ENCODE results near the gene MIS12.

GRCh38 chr17:5464717-5465507 lies 21.5 kb upstream of the MIS12 start:
- no peak for TF ChIP-seq CREB5 (CRISPR knock-in tag; IDR thresholded peaks at IDR 0.05; ENCODE audit: low read depth)
- no peak for TF ChIP-seq RARB (CRISPR knock-in tag; IDR thresholded peaks at IDR 0.05)
- TF ChIP-seq ZFP3 (CRISPR knock-in tag; IDR thresholded peaks at IDR 0.05) = no peak
- TF ChIP-seq TCF4 (CRISPR knock-in tag; IDR thresholded peaks at IDR 0.05; ENCODE audit: borderline replicate concordance) = no peak
- TF ChIP-seq ESRRG (CRISPR knock-in tag; IDR thresholded peaks at IDR 0.05) = no peak
- TF ChIP-seq, protein P1, sequence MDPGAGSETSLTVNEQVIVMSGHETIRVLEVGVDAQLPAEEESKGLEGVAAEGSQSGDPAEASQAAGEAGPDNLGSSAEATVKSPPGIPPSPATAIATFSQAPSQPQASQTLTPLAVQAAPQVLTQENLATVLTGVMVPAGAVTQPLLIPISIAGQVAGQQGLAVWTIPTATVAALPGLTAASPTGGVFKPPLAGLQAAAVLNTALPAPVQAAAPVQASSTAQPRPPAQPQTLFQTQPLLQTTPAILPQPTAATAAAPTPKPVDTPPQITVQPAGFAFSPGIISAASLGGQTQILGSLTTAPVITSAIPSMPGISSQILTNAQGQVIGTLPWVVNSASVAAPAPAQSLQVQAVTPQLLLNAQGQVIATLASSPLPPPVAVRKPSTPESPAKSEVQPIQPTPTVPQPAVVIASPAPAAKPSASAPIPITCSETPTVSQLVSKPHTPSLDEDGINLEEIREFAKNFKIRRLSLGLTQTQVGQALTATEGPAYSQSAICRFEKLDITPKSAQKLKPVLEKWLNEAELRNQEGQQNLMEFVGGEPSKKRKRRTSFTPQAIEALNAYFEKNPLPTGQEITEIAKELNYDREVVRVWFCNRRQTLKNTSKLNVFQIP (CRISPR knock-in tag; IDR thresholded peaks at IDR 0.05; ENCODE audit: borderline replicate concordance, low read depth) = no peak
- TF ChIP-seq ISL1 (CRISPR knock-in tag; IDR thresholded peaks at IDR 0.05) = no peak
- TF ChIP-seq, protein P2, sequence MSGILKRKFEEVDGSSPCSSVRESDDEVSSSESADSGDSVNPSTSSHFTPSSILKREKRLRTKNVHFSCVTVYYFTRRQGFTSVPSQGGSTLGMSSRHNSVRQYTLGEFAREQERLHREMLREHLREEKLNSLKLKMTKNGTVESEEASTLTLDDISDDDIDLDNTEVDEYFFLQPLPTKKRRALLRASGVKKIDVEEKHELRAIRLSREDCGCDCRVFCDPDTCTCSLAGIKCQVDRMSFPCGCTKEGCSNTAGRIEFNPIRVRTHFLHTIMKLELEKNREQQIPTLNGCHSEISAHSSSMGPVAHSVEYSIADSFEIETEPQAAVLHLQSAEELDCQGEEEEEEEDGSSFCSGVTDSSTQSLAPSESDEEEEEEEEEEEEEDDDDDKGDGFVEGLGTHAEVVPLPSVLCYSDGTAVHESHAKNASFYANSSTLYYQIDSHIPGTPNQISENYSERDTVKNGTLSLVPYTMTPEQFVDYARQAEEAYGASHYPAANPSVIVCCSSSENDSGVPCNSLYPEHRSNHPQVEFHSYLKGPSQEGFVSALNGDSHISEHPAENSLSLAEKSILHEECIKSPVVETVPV (CRISPR knock-in tag; IDR thresholded peaks at IDR 0.05) = no peak
- TF ChIP-seq ZNF565 (CRISPR knock-in tag; conservative IDR thresholded peaks at IDR 0.05; ENCODE audit: low read depth) = no peak
- TF ChIP-seq, protein P3, sequence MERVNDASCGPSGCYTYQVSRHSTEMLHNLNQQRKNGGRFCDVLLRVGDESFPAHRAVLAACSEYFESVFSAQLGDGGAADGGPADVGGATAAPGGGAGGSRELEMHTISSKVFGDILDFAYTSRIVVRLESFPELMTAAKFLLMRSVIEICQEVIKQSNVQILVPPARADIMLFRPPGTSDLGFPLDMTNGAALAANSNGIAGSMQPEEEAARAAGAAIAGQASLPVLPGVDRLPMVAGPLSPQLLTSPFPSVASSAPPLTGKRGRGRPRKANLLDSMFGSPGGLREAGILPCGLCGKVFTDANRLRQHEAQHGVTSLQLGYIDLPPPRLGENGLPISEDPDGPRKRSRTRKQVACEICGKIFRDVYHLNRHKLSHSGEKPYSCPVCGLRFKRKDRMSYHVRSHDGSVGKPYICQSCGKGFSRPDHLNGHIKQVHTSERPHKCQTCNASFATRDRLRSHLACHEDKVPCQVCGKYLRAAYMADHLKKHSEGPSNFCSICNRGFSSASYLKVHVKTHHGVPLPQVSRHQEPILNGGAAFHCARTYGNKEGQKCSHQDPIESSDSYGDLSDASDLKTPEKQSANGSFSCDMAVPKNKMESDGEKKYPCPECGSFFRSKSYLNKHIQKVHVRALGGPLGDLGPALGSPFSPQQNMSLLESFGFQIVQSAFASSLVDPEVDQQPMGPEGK (CRISPR knock-in tag; IDR thresholded peaks at IDR 0.05; ENCODE audit: borderline replicate concordance) = no peak
- no peak for TF ChIP-seq TSHZ2 (CRISPR knock-in tag; IDR thresholded peaks at IDR 0.05)
- TF ChIP-seq BACH2 (CRISPR knock-in tag; IDR thresholded peaks at IDR 0.05; ENCODE audit: borderline replicate concordance) = no peak
- TF ChIP-seq PPARA (CRISPR knock-in tag; IDR thresholded peaks at IDR 0.05; ENCODE audit: borderline replicate concordance) = no peak

Measured in SK-N-SH treated with all-trans-retinoic acid at 6 μM for 48 hours (cell line).